ENCODE data around the gene MBD3L2B.
"Not testable (repeated sequence)": the region's sequence is repeated elsewhere in the genome, so short reads cannot be mapped to it uniquely, and the experiment has no call there.

MBD3L2B gene

DNA sequence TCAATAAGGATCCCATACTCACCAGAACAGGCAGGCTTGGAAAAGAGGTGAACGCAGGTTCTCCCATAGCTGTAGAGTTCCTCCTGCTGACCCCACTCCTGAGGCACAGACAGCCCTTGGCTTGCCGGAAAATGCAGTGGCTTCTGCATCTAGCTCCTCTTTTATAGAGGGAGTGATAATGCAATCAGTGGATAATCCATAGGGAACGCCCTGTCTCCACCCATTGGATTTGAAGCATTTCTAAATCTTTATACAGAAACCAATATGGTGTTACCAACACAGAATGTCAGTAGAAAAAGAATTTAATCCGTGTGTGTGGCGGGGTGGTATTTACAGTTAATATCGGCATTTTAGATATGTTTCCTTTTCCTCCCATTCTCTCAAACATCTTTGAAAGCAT lies at the start of gene MBD3L2B:
TSS of gene MBD3L2B (minus strand) at position 101 of the 400 bp plus-strand sequence. CDS start at position 67, 34 bp downstream.
- not testable (repeated sequence) for DNase-seq

DNA sequence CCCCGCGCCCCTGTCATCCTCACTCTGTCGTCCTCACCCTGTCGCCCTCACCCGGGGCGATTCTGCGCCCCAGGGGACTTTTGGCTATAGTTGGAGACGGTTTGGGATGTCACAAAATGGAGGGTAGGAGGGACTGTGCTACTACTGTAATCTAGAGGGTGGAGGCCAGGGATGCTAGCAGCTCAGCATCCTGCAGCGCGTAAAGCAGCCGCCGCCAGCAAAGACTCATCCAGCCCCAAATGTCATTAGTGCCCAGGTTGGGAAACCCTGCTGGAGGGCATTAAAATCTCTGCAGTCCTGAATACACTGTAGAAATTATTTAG lies 48.6 kb upstream of the MBD3L2B start:
- DNase-seq = no peak

DNA sequence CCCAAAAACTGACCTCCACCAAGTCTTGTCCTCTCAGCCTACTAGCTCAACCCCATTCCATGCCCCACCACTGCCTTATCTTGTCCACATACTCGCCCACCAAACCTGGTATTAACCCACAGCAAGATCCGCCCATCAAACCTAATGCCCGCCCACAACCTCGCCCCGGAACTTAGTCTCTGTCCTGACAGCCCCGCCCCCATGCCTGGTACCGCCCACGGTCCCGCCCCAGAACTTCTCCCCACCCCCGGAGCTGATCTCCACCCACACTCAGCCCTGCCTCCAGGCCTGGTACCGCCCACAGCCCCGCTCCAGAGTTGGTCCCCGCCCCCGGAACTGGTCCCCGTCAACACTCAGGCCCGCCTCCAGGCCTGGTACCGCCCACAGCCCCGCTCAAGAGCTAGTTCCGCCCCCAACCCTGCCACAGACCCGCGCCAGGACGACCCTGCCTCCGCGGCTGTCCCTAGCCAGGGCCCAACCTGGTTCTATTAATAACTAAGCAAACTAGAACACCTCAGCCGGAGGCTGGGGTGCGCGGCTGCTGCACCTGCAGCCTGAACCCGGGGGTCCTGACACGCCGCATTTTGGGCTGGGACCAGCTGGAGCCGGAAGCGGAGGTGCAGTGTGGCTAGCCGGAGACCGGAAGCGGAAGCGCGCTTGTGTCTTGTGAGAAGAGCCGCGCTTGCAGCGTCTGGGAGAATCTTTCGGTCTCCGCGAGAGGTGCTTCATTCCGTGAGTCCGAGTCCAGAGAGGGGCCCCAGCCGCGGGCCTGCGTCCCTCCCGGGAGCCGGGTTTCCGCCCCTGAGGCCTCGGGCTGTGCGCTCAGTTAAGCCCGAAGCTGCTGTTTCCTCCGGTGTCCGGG lies 48.0 kb upstream of the MBD3L2B start, which contains the start of gene ZNF557:
TSS of gene ZNF557 (plus strand) at position 662 of the 862 bp plus-strand sequence. CDS start 5,372 bp downstream, outside the sequence.
- DNase-seq = peak; percentile 99

DNA sequence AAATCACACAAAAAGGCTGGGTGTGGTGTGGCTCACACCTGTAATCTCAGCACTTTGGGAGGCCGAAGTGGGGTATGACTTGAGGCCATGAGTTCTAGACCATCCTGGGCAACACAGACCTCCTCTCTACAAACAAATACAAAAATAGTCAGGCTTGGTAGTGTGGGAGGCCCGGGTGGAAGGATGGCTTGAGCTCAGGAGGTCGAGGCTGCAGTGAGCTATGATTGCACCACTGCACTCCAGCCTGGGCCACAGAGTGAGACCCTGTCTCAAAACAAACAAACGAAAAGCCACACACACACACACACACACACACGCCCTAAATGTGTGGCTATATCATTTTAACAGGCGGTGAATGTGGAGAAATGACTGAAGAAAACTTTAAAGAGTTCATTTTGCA lies 47.4 kb upstream of the MBD3L2B start:
- no peak for DNase-seq

DNA sequence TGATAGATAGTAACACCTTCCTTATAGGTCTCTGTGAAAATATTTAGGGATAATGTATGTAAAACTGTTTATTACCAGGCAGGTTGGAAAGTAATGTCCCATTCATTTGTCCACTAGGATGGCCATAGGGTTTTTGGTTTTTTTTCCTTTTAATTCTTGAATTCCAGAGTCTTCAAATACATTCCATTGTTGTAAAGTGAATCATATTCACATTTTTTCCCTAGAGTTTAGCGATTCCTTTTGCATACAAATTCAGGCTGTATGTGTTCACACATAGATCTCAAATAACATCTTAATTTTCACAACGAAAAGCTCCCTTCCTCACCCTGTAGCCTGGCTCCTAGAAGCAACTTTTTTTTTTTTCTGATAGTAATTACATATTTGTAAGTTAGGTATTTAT lies 46.5 kb upstream of the MBD3L2B start:
- DNase-seq = no peak

DNA sequence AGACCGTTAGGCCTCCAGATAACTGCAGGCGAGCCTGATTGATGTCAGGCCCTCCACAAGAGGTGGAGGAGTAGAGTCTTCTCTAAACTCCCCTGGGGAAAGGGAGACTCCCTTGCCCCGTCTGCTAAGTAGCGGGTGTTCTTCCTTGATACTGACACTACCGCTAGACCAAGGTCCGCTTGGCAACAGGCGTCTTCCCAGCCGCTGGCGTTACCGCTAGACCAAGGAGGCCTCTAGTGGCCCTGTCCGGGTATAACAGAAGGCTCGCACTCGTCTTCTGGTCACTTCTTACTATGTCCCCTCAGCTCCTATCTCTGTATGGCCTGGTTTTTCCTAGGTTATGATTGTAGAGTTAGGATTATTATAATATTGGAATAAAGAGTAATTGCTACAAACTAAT lies 45.9 kb upstream of the MBD3L2B start:
- DNase-seq = not testable (repeated sequence)

DNA sequence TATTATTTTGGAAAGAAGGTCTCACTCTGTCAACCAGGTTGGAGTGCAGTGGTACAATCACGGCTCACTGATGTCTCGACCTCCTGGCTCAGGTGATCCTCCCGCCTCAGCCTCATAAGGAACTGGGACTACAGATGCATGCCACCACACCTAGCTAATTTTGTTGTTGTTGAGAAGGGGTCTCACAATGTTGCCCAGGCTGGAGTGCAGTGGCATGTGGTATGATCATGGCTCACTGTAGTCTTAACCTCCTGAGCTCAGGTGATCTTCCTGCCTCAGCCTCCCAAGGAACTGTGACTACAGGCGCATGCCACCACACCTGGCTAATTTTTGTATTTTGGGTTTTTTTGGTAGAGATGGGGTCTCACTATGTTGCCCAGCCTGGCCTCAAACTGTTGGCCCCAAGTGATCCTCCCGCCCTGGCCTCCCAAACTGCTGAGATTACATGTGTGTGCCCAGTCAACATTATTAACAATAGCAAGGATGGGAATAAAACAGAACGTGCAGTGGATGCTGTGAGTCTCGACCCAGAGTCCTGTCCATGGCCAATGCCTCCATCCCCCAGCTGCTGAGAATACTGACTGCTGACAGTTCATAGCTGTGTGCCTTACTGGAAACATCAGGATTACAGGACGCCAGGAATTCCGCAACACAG lies 42.7 kb upstream of the MBD3L2B start:
- DNase-seq = no peak

DNA sequence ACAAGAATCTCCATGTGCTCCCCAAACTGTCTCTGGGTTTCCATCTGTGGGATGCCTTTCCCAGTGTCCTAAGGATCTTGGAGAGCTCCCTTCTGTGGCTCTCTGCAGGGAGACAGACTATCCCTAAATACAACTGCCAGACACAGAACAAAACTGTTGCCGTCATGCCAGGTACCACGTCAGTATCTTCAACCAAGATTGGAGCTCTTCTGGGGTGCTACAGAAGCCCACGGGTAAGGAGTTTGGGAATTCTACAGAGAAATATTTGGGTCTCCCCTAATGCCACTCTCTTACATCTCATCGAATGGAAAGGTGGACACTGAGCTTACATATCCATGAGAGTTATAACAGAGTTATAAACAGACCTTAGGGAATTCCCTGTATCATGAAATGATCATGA lies 42.1 kb upstream of the MBD3L2B start:
- DNase-seq = no peak

DNA sequence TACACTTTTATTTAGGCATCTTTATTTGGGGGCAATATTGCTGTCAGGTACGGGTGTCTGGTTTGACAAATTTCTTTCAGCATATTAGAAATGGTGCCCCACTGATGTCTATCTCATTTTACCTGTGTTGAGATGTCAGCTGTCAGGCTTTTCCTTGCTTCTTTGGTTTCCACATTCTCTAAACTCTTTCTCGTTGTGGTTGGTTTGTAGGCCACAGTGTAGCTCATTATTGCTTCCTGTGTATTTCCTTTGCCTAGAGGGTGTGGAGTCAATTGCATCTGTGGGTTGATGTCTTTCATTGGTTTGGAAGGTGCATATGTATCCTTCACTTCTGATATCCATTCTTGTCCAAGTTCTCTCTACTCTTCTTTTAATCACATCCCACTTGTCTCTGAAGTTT lies 38.7 kb upstream of the MBD3L2B start:
- not testable (repeated sequence) for DNase-seq

DNA sequence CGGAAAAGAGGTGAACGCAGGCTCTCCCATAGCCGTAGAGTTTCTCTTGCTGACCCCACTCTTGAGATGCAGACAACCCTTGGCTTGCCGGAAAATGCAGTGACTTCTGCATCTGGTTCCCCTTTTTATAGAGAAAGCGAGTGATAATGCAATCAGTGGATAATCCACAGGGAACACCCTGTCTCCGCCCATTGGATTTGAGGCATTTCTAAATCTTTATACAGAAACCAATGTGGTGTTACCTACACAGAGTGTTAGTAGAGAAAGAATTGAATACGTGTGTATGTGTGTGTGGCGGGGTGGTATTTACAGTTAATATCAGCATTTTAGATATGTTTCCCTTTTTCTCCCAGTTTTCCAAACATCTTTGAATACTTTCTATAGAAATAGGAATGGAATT lies 37.3 kb upstream of the MBD3L2B start, which contains the start of gene MBD3L3:
TSS of gene MBD3L3 (minus strand) at position 101 of the 400 bp plus-strand sequence. CDS start at position 30, 71 bp downstream.
- not testable (repeated sequence) for DNase-seq

DNA sequence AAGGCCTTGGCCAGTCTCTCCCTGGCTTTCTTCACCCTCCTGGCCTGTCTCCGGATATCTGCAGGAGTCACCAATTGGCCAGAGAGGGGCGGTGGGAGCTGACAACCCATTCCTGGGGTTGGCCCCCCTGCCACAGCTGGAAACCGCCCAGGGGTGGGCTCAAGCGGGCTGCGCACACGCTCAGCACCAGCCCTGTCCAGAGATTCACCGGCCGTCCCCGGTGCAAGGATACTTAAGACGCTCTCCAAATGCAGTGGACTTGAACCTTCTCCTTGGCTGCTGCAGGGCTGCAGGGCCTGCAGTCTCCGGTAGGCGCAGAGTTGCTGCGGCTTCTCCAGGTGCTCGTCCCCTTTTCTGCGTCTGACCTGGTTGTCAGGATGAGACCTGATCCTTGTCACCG lies 35.1 kb upstream of the MBD3L2B start:
- DNase-seq = not testable (repeated sequence)

DNA sequence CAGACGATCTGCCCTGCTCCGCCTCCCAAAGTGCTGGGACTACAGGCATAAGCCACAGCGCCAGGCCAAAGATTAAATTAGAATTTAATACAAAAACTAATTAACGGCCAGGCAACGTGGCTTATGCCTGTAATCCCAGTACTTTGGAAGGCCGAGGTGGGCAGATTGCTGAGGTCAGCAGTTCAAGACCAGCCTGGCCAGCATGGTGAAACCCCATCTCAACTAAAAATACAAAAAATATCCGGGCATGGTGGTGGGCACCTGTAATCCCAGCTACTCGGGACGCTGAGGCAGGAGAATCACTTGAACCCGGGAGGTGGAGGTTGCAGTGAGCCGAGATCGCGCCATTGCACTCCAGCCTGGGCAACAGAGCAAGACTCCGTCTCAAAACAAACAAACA lies 34.4 kb upstream of the MBD3L2B start:
- DNase-seq = not testable (repeated sequence)

DNA sequence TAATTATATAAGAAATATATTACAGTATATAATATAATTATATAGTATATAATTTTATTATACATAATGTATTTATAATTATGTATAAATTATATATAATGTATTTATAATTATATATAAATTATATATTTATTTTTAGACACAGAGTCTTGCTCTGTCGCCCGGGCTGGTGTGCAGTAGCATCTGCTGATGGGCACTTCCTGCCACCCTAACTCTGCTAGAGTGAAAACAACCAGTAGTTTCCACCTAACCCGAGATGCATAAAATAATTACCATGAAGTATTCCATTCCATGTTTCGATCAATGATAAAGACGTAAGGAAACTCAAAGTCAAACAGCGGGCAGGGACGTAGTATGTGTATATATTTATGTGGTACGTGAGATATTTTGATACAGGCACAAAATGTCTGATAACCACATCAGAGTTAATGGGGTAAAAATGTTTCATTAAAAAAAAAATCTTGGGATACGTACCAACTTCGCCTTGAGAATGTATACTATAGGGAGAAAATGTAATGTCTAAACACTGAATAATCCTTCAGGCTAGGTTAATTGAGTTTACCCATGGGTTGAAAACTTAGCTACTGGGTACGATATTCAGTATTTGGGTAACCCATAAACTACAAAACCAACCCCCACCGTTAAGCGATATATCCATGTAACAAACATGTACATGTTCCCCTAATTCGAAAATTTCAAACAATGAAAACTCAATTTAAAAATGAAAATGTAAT lies 33.6 kb upstream of the MBD3L2B start:
- not testable (repeated sequence) for DNase-seq

DNA sequence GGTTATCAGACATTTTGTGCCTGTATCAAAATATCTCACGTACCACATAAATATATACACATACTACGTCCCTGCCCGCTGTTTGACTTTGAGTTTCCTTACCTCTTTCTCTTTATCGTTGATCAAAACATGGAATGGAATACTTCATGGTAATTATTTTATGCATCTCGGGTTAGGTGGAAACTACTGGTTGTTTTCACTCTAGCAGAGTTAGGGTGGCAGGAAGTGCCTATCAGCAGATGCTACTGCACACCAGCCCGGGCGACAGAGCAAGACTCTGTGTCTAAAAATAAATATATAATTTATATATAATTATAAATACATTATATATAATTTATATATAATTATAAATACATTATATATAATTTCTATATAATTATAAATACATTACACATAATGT lies 31.7 kb upstream of the MBD3L2B start:
- not testable (repeated sequence) for DNase-seq

DNA sequence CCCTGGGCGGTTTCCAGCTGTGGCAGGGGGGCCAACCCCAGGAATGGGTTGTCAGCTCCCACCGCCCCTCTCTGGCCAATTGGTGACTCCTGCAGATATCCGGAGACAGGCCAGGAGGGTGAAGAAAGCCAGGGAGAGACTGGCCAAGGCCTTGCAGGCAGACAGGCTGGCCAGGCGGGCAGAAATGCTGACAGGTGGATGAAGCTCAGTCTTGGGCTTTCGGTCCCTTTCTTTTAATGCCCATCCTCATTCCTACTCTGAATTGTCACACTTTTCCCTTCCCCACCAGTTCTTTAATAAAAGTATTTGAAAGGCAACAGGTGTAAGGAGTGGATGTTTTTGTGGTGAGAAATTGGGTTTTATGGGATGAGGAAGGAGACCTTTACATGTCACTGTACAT lies 30.2 kb upstream of the MBD3L2B start:
- not testable (repeated sequence) for DNase-seq

DNA sequence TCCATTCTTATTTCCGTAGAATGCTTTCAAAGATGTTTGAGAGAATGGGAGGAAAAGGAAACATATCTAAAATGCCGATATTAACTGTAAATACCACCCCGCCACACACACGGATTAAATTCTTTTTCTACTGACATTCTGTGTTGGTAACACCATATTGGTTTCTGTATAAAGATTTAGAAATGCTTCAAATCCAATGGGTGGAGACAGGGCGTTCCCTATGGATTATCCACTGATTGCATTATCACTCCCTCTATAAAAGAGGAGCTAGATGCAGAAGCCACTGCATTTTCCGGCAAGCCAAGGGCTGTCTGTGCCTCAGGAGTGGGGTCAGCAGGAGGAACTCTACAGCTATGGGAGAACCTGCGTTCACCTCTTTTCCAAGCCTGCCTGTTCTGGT lies 27.8 kb upstream of the MBD3L2B start, which contains the start of gene MBD3L2:
TSS of gene MBD3L2 (plus strand) at position 301 of the 400 bp plus-strand sequence. CDS start at position 354, 53 bp downstream.
- not testable (repeated sequence) for DNase-seq

DNA sequence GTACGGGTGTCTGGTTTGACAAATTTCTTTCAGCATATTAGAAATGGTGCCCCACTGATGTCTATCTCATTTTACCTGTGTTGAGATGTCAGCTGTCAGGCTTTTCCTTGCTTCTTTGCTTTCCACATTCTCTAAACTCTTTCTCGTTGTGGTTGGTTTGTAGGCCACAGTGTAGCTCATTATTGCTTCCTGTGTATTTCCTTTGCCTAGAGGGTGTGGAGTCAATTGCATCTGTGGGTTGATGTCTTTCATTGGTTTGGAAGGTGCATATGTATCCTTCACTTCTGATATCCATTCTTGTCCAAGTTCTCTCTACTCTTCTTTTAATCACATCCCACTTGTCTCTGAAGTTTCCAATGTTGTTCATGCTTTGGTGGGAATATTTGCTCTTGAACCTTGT lies 20.3 kb upstream of the MBD3L2B start:
- not testable (repeated sequence) for DNase-seq

DNA sequence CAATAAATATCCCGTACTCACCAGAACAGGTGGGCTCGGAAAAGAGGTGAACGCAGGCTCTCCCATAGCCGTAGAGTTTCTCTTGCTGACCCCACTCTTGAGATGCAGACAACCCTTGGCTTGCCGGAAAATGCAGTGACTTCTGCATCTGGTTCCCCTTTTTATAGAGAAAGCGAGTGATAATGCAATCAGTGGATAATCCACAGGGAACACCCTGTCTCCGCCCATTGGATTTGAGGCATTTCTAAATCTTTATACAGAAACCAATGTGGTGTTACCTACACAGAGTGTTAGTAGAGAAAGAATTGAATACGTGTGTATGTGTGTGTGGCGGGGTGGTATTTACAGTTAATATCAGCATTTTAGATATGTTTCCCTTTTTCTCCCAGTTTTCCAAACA lies 18.8 kb upstream of the MBD3L2B start, which contains the start of gene MBD3L4:
TSS of gene MBD3L4 (minus strand) at position 101 of the 400 bp plus-strand sequence. CDS start at position 66, 35 bp downstream.
- DNase-seq = not testable (repeated sequence)

DNA sequence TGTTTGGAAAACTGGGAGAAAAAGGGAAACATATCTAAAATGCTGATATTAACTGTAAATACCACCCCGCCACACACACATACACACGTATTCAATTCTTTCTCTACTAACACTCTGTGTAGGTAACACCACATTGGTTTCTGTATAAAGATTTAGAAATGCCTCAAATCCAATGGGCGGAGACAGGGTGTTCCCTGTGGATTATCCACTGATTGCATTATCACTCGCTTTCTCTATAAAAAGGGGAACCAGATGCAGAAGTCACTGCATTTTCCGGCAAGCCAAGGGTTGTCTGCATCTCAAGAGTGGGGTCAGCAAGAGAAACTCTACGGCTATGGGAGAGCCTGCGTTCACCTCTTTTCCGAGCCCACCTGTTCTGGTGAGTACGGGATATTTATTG lies 9.0 kb upstream of the MBD3L2B start, which contains the start of gene MBD3L5:
TSS of gene MBD3L5 (plus strand) at position 301 of the 400 bp plus-strand sequence. CDS start at position 335, 34 bp downstream.
- DNase-seq = not testable (repeated sequence)

DNA sequence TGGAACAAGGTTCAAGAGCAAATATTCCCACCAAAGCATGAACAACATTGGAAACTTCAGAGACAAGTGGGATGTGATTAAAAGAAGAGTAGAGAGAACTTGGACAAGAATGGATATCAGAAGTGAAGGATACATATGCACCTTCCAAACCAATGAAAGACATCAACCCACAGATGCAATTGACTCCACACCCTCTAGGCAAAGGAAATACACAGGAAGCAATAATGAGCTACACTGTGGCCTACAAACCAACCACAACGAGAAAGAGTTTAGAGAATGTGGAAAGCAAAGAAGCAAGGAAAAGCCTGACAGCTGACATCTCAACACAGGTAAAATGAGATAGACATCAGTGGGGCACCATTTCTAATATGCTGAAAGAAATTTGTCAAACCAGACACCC lies 7.6 kb upstream of the MBD3L2B start:
- DNase-seq = not testable (repeated sequence)

DNA sequence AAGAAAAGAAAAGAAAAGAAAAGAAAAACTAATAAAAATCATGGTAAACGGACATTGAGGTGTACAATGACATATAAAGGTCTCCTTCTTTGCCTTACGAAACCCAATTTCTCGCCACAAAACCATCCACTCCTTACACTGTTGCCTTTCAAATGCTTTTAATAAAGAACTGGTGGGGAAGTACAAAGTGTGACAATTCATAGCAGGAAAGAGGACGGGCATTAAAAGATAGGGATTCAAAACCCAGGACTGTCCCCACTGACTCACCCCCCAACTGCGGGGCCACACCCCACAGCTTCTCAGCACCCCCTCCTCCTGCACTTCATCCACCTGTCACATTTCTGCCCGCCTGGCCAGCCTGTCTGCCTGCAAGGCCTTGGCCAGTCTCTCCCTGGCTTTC lies 2.4 kb downstream of the MBD3L2B start:
- DNase-seq = no peak

DNA sequence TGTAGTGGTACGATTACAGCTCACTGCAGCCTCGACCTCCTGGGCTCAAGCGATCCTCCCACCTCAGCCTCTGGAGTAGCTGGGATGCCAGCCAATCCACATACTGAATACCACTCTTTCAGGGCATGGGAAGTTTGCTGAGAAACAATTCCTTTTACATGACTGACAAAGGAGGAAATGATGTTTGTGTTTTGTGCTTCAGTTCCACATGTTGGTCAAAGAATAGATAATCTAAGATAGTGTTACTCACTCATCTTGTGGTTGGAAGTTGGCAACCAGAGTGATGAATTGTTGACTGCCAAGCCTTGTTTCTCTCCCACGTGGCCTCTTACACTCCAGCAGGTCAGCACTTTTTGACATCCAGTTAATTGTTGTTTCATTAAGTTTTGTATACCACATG lies 7.6 kb downstream of the MBD3L2B start:
- DNase-seq = no peak

Data from activated CD4-positive, alpha-beta T cell treated with anti-CD3 and anti-CD28 coated beads for 1 hour (primary cell).